ENCODE data around the gene SLC25A5.
"Not testable (repeated sequence)": the region's sequence is repeated elsewhere in the genome, so short reads cannot be mapped to it uniquely, and the experiment has no call there.

- TF ChIP-seq CTCF, POLR2A (IDR thresholded peaks at IDR 0.05): not testable (repeated sequence)
Measured at GRCh38 chrX:119493851-119494495, 25.7 kb downstream of the SLC25A5 start.

Data from body of pancreas (tissue), 4 donors.